RWPE2 (cell line): ENCODE data around the gene DFFB.

Experiments used
- ATAC-seq: fragments of 200-7000 bp; cut with Tn5 transposase; 3 replicates; pipeline ENCODE4 v1.9.1; 2021; ENCODE audit warnings: low read depth
- DNase-seq: peaks from one replicate; pipeline ENCODE4 v3.0.0-alpha.2; 2020; ENCODE audit warnings: low spot score
- H3K27ac ChIP-seq: fragments of 450-650 bp; 2 replicates; pipeline ENCODE4 v1.5.1; 2017; ENCODE audit warnings: mild to moderate bottlenecking; ENCODE audit not compliant: poor library complexity, severe bottlenecking
- H3K27me3 ChIP-seq: fragments of 250-450 bp; sonication (Bioruptor Pico); 2 replicates; pipeline ENCODE4 v1.5.1; 2021; ENCODE audit warnings: mild to moderate bottlenecking, moderate library complexity; ENCODE audit not compliant: insufficient read depth, poor library complexity, severe bottlenecking
- H3K36me3 ChIP-seq: fragments of 250-450 bp; sonication (Bioruptor Pico); 2 replicates; pipeline ENCODE4 v1.5.1; 2020; ENCODE audit warnings: low read depth, mild to moderate bottlenecking, moderate library complexity
- H3K4me1 ChIP-seq: fragments of 250-450 bp; sonication (Bioruptor Pico); 2 replicates; pipeline ENCODE4 v1.5.1; 2021; ENCODE audit warnings: mild to moderate bottlenecking, moderate library complexity; ENCODE audit not compliant: insufficient read depth, poor library complexity, severe bottlenecking
- H3K4me3 ChIP-seq: fragments of 250-450 bp; sonication (Bioruptor Pico); 2 replicates; pipeline ENCODE4 v1.5.1; 2021; ENCODE audit warnings: mild to moderate bottlenecking, moderate library complexity; ENCODE audit not compliant: severe bottlenecking
- H3K9me3 ChIP-seq: fragments of 250-450 bp; sonication (Bioruptor Pico); 2 replicates; pipeline ENCODE4 v1.5.1; 2021; ENCODE audit warnings: mild to moderate bottlenecking, moderate library complexity; ENCODE audit not compliant: severe bottlenecking
- CTCF ChIP-seq: fragments of 450-650 bp; IDR thresholded peaks from one replicate; pipeline ENCODE4 v1.5.1; 2017; ENCODE audit warnings: mild to moderate bottlenecking, moderate library complexity; ENCODE audit not compliant: poor library complexity, severe bottlenecking

Gene DFFB

GRCh38 chr1:3932156-3932919, 75.1 kb downstream of the DFFB start:
- ATAC-seq: no peak
- DNase-seq: no peak
- H3K27me3 ChIP-seq: peaks cover 4% of the 10 kb centered on the region

More at GRCh38 chr1:3932156-3932919, 75.1 kb downstream of the DFFB start:
- no peak for TF ChIP-seq CTCF
- H3K4me1 ChIP-seq: no peaks in the 10 kb centered on the region
- H3K36me3 ChIP-seq: no peaks in the 10 kb centered on the region
- no peak overlapping the region for H3K4me3 ChIP-seq
- no peak overlapping the region for H3K27ac ChIP-seq
- H3K9me3 ChIP-seq: no peaks in the 10 kb centered on the region
